Measurements from ENCODE around the gene CRB1. TPM values are rescaled to one million over a fixed set of nuclear protein-coding genes. Genes with fewer than 3 reads are reported as not detected.

Gene CRB1
- total RNA-seq, 1 experiment from 2014 or later, result not detected

GRCh38 chr1:197286634-197287033 lies 18.6 kb downstream of the CRB1 start:
- H3K9me3 ChIP-seq (ENCODE audit: control insufficient read depth, insufficient read depth, low read depth, low read length), result no peaks in the 10 kb centered on the region
- H3K36me3 ChIP-seq (ENCODE audit: control insufficient read depth, insufficient read depth, low read length), result no peaks in the 10 kb centered on the region
- intact Hi-C loops (cut with micrococcal nuclease; ENCODE audit: unreplicated experiment) (no loop called here), in situ Hi-C loops (cut with HindIII; ENCODE audit: low pct_unique_long_range_greater_than_20kb, low sequenced_read_pairs) (no loop called here)
- H3K27me3 ChIP-seq (ENCODE audit: control insufficient read depth, insufficient read depth, low read length), result no peaks in the 10 kb centered on the region; the same call in 1 of the 2 replicates
- no peak for TF ChIP-seq CTCF (IDR thresholded peaks at IDR 0.05)
- no peak for TF ChIP-seq SIN3A (IDR thresholded peaks at IDR 0.05; ENCODE audit: borderline replicate concordance, insufficient read depth, low read depth, low read length)
- no peak for TF ChIP-seq REST (IDR thresholded peaks at IDR 0.05; ENCODE audit: insufficient read depth in 1 of 2, low read depth in 2 of 2, low read length in 1 of 2)
- TF ChIP-seq POLR2AphosphoS5 (IDR thresholded peaks at IDR 0.05; ENCODE audit: low read depth, low read length), result no peak
- TF ChIP-seq TCF7L2 (IDR thresholded peaks at IDR 0.05; ENCODE audit: low read depth, low read length), result no peak
- ATAC-seq (no peak), DNase-seq (ENCODE audit: low read depth, low spot score) (no peak)
- H3K4me1 ChIP-seq (ENCODE audit: control insufficient read depth, insufficient read depth, low read length), result no peaks in the 10 kb centered on the region
- H3K4me3 ChIP-seq (ENCODE audit: low read depth in 2 of 2, low read length in 2 of 2), result no peak overlapping the region
- no peak overlapping the region for H3K27ac ChIP-seq (ENCODE audit: low read length)
- ChIA-PET CTCF (no interaction called here), POLR2A (no interaction called here)
- BruUV-seq (replicated peaks), result no TSS peak

GRCh38 chr1:197287863-197288262 lies 19.8 kb downstream of the CRB1 start:
- ATAC-seq (no peak), DNase-seq (ENCODE audit: low read depth, low spot score) (no peak)
- Histone ChIP-seq H3K9me3 (ENCODE audit: control insufficient read depth, insufficient read depth, low read depth, low read length) (no peaks in the 10 kb centered on the region), H3K27ac (ENCODE audit: low read length) (no peak overlapping the region), H3K4me1 (ENCODE audit: control insufficient read depth, insufficient read depth, low read length) (no peaks in the 10 kb centered on the region), H3K27me3 (ENCODE audit: control insufficient read depth, insufficient read depth, low read length) (no peaks in the 10 kb centered on the region; the same call in 1 of the 2 replicates), H3K36me3 (ENCODE audit: control insufficient read depth, insufficient read depth, low read length) (no peaks in the 10 kb centered on the region), H3K4me3 (ENCODE audit: low read depth in 2 of 2, low read length in 2 of 2) (no peak overlapping the region)
- BruUV-seq (replicated peaks), result no TSS peak
- intact Hi-C loops (cut with micrococcal nuclease; ENCODE audit: unreplicated experiment) (no loop called here), in situ Hi-C loops (cut with HindIII; ENCODE audit: low pct_unique_long_range_greater_than_20kb, low sequenced_read_pairs) (no loop called here)
- TF ChIP-seq SIN3A (IDR thresholded peaks at IDR 0.05; ENCODE audit: borderline replicate concordance, insufficient read depth, low read depth, low read length) (no peak), TCF7L2 (IDR thresholded peaks at IDR 0.05; ENCODE audit: low read depth, low read length) (no peak), POLR2AphosphoS5 (IDR thresholded peaks at IDR 0.05; ENCODE audit: low read depth, low read length) (no peak)
- ChIA-PET POLR2A (no interaction called here), CTCF (no interaction called here)

- no peak overlapping the region for H3K4me3 ChIP-seq (ENCODE audit: low read depth in 2 of 2, low read length in 2 of 2)
- DNase-seq (ENCODE audit: low read depth, low spot score), result no peak
- intact Hi-C loops (cut with micrococcal nuclease; ENCODE audit: unreplicated experiment), result no loop called here
- H3K27me3 ChIP-seq (ENCODE audit: control insufficient read depth, insufficient read depth, low read length), result no peaks in the 10 kb centered on the region
- no peaks in the 10 kb centered on the region; the same call in 1 of the 2 replicates for H3K4me1 ChIP-seq (ENCODE audit: control insufficient read depth, insufficient read depth, low read length)
- H3K9me3 ChIP-seq (ENCODE audit: control insufficient read depth, insufficient read depth, low read depth, low read length), result no peaks in the 10 kb centered on the region
- no peak for ATAC-seq
- H3K27ac ChIP-seq (ENCODE audit: low read length), result no peak overlapping the region
- POLR2A ChIA-PET, result no interaction called here
- in situ Hi-C loops (cut with HindIII; ENCODE audit: low pct_unique_long_range_greater_than_20kb, low sequenced_read_pairs), result no loop called here
- no peaks in the 10 kb centered on the region for H3K36me3 ChIP-seq (ENCODE audit: control insufficient read depth, insufficient read depth, low read length)
- CTCF ChIA-PET, result no interaction called here
- BruUV-seq (replicated peaks), result no TSS peak
- TF ChIP-seq TCF7L2 (IDR thresholded peaks at IDR 0.05; ENCODE audit: low read depth, low read length) (no peak), REST (IDR thresholded peaks at IDR 0.05; ENCODE audit: insufficient read depth in 1 of 2, low read depth in 2 of 2, low read length in 1 of 2) (no peak), CTCF (IDR thresholded peaks at IDR 0.05) (no peak), SIN3A (IDR thresholded peaks at IDR 0.05; ENCODE audit: borderline replicate concordance, insufficient read depth, low read depth, low read length) (no peak), POLR2AphosphoS5 (IDR thresholded peaks at IDR 0.05; ENCODE audit: low read depth, low read length) (no peak)
Measured at GRCh38 chr1:197302775-197303174, 34.7 kb downstream of the CRB1 start.

Data from Panc1 (cell line).